Smooth muscle cell (in vitro differentiated cells): Measurements from ENCODE around the gene LPCAT3. TPM values are rescaled to one million over a fixed set of nuclear protein-coding genes. Genes with fewer than 3 reads are reported as not detected.

ENCODE experiments used
- DNase-seq: peaks from one replicate; lab custom pipeline; 2025; ENCODE audit not compliant: unreplicated experiment; lab: John Stamatoyannopoulos, UW
- H2AFZ ChIP-seq: fragments of 200-600 bp; sonication (generic); 2 replicates; pipeline ENCODE4 v1.6.0; 2016; ENCODE audit warnings: antibody characterized with exemption, low read depth, mild to moderate bottlenecking
- H3F3A ChIP-seq: fragments of 200-600 bp; sonication (generic); 2 replicates; pipeline ENCODE4 v1.6.0; 2017; ENCODE audit warnings: antibody characterized with exemption, low read depth
- H3K27ac ChIP-seq: fragments of 200-600 bp; sonication (generic); 2 replicates; pipeline ENCODE4 v1.5.1; 2016; ENCODE audit warnings: low read depth, mild to moderate bottlenecking
- H3K27me3 ChIP-seq: fragments of 200-600 bp; sonication (generic); 2 replicates; pipeline ENCODE4 v1.6.1; 2016; ENCODE audit warnings: low read depth, mild to moderate bottlenecking
- H3K36me3 ChIP-seq: fragments of 200-600 bp; sonication (generic); 2 replicates; pipeline ENCODE4 v1.5.1; 2016; ENCODE audit warnings: low read depth
- H3K4me1 ChIP-seq: fragments of 200-600 bp; sonication (generic); 2 replicates; pipeline ENCODE4 v1.5.1; 2016; ENCODE audit warnings: low read depth
- H3K4me2 ChIP-seq: fragments of 200-600 bp; sonication (generic); 2 replicates; pipeline ENCODE4 v1.6.0; 2016; ENCODE audit warnings: mild to moderate bottlenecking
- H3K4me3 ChIP-seq: fragments of 200-600 bp; sonication (generic); 2 replicates; pipeline ENCODE4 v1.5.1; 2016; ENCODE audit warnings: mild to moderate bottlenecking
- H3K79me2 ChIP-seq: fragments of 200-600 bp; sonication (generic); 2 replicates; pipeline ENCODE4 v1.6.0; 2016; ENCODE audit warnings: low read depth, mild to moderate bottlenecking
- H3K9ac ChIP-seq: fragments of 200-600 bp; sonication (generic); 2 replicates; pipeline ENCODE4 v1.6.0; 2016; ENCODE audit warnings: low read depth
- H3K9me3 ChIP-seq: fragments of 200-600 bp; sonication (generic); replicated peaks from 2 replicates; pipeline ENCODE4 v1.5.1; 2016; ENCODE audit warnings: low read depth
- H4K20me1 ChIP-seq: fragments of 200-600 bp; sonication (generic); 2 replicates; pipeline ENCODE4 v1.6.0; 2016; ENCODE audit warnings: low read depth
- CTCF ChIP-seq: fragments of 200-600 bp; sonication (generic); IDR thresholded peaks from 2 replicates; pipeline ENCODE4 v1.5.1; 2017; ENCODE audit warnings: borderline replicate concordance, mild to moderate bottlenecking, antibody characterized with exemption; ENCODE audit not compliant: insufficient read depth, poor library complexity, severe bottlenecking
- WGBS: methylation state at CpG from one replicate; pipeline ENCODE4 v1.1.7; 2016; ENCODE audit warnings: low lambda C conversion rate; 5-methylcytosine and 5-hydroxymethylcytosine counted together
- polyA plus RNA-seq: library from polyadenylated mRNA; unstranded; fragments of >200 nt; fragmentation: Nextera tagmentation; extraction: Ambion mirVana; gene quantifications from 2 replicates; pipeline ENCODE4 v1.2.1, GENCODE V29; 2016
- total RNA-seq: library from RNA; depleted of rRNA; stranded (reverse); fragments of >200 nt; gene quantifications from 2 replicates; pipeline ENCODE4 v1.2.3, GENCODE V29; 2014

LPCAT3 gene
- total and polyA plus RNA-seq, 2 experiments from 2014 or later, result 28.3 to 35.9 TPM

GRCh38 chr12:6981152-6982052 lies 36.9 kb downstream of the LPCAT3 start:
- H3K9ac ChIP-seq, result no peak overlapping the region
- H3K4me3 ChIP-seq, result no peak overlapping the region
- no peak for DNase-seq
- H3K79me2 ChIP-seq, result no peaks in the 10 kb centered on the region
- H3K27ac ChIP-seq, result no peak overlapping the region
- no peaks in the 10 kb centered on the region for H3K27me3 ChIP-seq
- 98% methylated on average over 10 of the region's 10 CpGs for whole genome bisulfite sequencing
- no peak for TF ChIP-seq CTCF
- H3F3A ChIP-seq, result no peaks in the 10 kb centered on the region
- no peak overlapping the region for H2AFZ ChIP-seq
- no peaks in the 10 kb centered on the region for H3K4me1 ChIP-seq
- H3K4me2 ChIP-seq, result no peak overlapping the region
- no peaks in the 10 kb centered on the region for H4K20me1 ChIP-seq
- H3K9me3 ChIP-seq, result no peaks in the 10 kb centered on the region
- H3K36me3 ChIP-seq, result no peaks in the 10 kb centered on the region

GRCh38 chr12:6980740-6981139 lies 37.5 kb downstream of the LPCAT3 start:
- Histone ChIP-seq H3K9ac (no peak overlapping the region), H3K9me3 (no peaks in the 10 kb centered on the region), H4K20me1 (no peaks in the 10 kb centered on the region), H3K36me3 (no peaks in the 10 kb centered on the region), H2AFZ (no peak overlapping the region), H3K4me3 (no peak overlapping the region), H3K27ac (no peak overlapping the region), H3K4me1 (no peaks in the 10 kb centered on the region), H3F3A (no peaks in the 10 kb centered on the region), H3K4me2 (no peak overlapping the region), H3K27me3 (no peaks in the 10 kb centered on the region), H3K79me2 (no peaks in the 10 kb centered on the region)
- TF ChIP-seq CTCF, result no peak
- no peak for DNase-seq

DNA sequence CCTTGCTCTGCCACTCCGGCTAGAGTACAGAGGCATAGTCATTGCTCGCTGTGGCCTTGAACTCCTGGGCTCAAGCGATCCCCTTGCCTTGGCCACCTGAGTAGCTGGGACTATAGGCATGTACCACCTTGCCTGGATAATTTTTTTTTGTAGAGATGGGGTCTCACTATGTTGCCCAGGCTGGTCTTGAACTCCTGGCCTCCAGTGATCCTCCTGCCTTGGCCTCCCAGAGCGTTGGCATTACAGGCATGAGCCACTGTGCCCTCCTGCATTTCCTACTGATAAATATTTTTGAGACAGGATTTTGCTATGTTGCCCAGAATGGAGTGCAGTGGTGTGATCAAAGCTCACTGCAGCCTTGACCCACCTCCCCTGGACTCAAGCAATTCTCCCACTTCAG lies 38.2 kb downstream of the LPCAT3 start:
- no peak overlapping the region for H3K27ac ChIP-seq
- no peak overlapping the region for H3K4me2 ChIP-seq
- H3K36me3 ChIP-seq, result no peaks in the 10 kb centered on the region
- H3K9ac ChIP-seq, result no peak overlapping the region
- TF ChIP-seq CTCF, result no peak
- H3K79me2 ChIP-seq, result no peaks in the 10 kb centered on the region
- no peak overlapping the region for H3K4me3 ChIP-seq
- peaks cover under 1% of the 10 kb centered on the region for H3F3A ChIP-seq
- H4K20me1 ChIP-seq, result no peaks in the 10 kb centered on the region
- no peak overlapping the region for H2AFZ ChIP-seq
- H3K9me3 ChIP-seq, result no peaks in the 10 kb centered on the region
- no peaks in the 10 kb centered on the region for H3K4me1 ChIP-seq
- H3K27me3 ChIP-seq, result no peaks in the 10 kb centered on the region
- DNase-seq, result no peak
- 97% methylated on average over 4 of the region's 4 CpGs for WGBS

- Histone ChIP-seq H3K4me3 (no peak overlapping the region), H3K9me3 (no peaks in the 10 kb centered on the region), H3K4me1 (no peaks in the 10 kb centered on the region), H3K79me2 (no peaks in the 10 kb centered on the region), H3K4me2 (no peak overlapping the region), H4K20me1 (no peaks in the 10 kb centered on the region), H3F3A (peaks cover 4% of the 10 kb centered on the region), H3K27me3 (no peaks in the 10 kb centered on the region), H2AFZ (no peak overlapping the region), H3K36me3 (no peaks in the 10 kb centered on the region), H3K9ac (no peak overlapping the region), H3K27ac (no peak overlapping the region)
- WGBS, result 93% methylated on average over 3 of the region's 3 CpGs
- no peak for TF ChIP-seq CTCF
- no peak for DNase-seq
Observed at GRCh38 chr12:6979453-6979852, 38.8 kb downstream of the LPCAT3 start.
